Gastroesophageal sphincter (tissue), 4 donors: ENCODE measurements around the gene NMRK1. TPM values are rescaled to one million over a fixed set of nuclear protein-coding genes. Genes with fewer than 3 reads are reported as not detected.

Experiments used
- ATAC-seq: fragments of 150-250 bp; one replicate; pipeline ENCODE4 v1.9.1; 2016; ENCODE audit warnings: mild to moderate bottlenecking, moderate library complexity
- H3K27ac ChIP-seq, 4 donors: fragments of 200-600 bp; sonication (generic) in 3 of 4; 1 replicate in 3 of 4; 2 replicates in 1 of 4; pipeline ENCODE4 v1.5.1; 2016 to 2019
- H3K27me3 ChIP-seq: fragments of 200-600 bp; sonication (generic); one replicate; pipeline ENCODE4 v1.5.1; 2019
- H3K36me3 ChIP-seq, 2 donors: fragments of 200-600 bp; sonication (generic); one replicate each; pipeline ENCODE4 v1.5.1; 2019; ENCODE audit warnings: control low read depth in 1 of 2
- H3K4me1 ChIP-seq, 3 donors: fragments of 200-600 bp; sonication (generic); 1 replicate in 2 of 3; 2 replicates in 1 of 3; pipeline ENCODE4 v1.5.1; 2016 to 2019; ENCODE audit warnings: control low read depth in 2 of 3
- H3K4me3 ChIP-seq, 2 donors: fragments of 200-600 bp; sonication (generic); one replicate each; pipeline ENCODE4 v1.5.1; 2019; ENCODE audit warnings: mild to moderate bottlenecking in 1 of 2, moderate library complexity in 1 of 2
- H3K9me3 ChIP-seq, 3 donors: fragments of 200-600 bp; sonication (generic); one replicate each; pipeline ENCODE4 v1.5.1; 2017 to 2019; ENCODE audit warnings: control low read depth in 2 of 3
- EP300 ChIP-seq: sonication (generic); formaldehyde crosslinking; IDR thresholded peaks from one replicate; pipeline ENCODE4 v1.6.1; 2017; ENCODE audit warnings: antibody characterized with exemption, mild to moderate bottlenecking
- POLR2A ChIP-seq, 2 donors: fragments of 450-650 bp; IDR thresholded peaks; one replicate each; pipeline ENCODE4 v1.6.1; 2017; ENCODE audit warnings: antibody characterized with exemption in 2 of 2, mild to moderate bottlenecking in 2 of 2, moderate library complexity in 1 of 2
- POLR2AphosphoS5 ChIP-seq: sonication (generic); formaldehyde crosslinking; IDR thresholded peaks from one replicate; pipeline ENCODE4 v1.6.1; 2017; ENCODE audit warnings: antibody characterized with exemption
- WGBS, 2 donors: methylation state at CpG; one replicate each; pipeline ENCODE4 v1.1.5; 2018; ENCODE audit warnings: low coverage in 1 of 2; 5-methylcytosine and 5-hydroxymethylcytosine counted together
- total RNA-seq, 4 donors: library from RNA; depleted of rRNA; stranded (reverse); fragments of >200 nt; gene quantifications; one replicate each; pipeline ENCODE4 v1.1.0, GENCODE V29; 2016
- TF ChIP-seq, protein P1 (sequence below), 4 experiments: fragments of 200-600 bp in 2 of 4; fragments of 450-650 bp in 2 of 4; sonication (generic) in 1 of 4; IDR thresholded peaks; one replicate each; pipeline ENCODE4 v1.5.1; 2017 to 2019; ENCODE audit warnings: antibody characterized with exemption in 4 of 4, mild to moderate bottlenecking in 2 of 4, moderate library complexity in 2 of 4

NMRK1 gene
- total RNA-seq, 4 donors from 2014 or later, result 6.3 to 21.5 (median 13.6) TPM

DNA sequence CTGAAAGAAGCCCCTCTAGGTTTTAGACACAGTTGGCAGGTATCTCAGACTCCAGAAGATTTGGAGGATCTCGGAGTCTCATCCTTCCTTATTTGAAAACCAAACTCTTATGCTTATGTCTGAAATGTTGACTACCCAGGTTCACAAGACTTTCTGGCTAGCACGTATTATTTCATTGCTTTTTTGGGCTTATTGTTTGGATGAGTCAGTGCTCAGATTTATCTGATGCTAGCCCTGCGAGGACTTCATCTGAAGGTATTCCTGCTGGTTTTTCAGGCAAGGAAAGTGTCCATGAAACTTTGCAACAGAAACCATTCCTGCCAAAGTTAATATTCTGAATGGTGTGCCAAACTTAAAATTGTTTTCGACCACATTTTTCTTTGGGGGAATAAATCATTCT, 8.8 kb upstream of the NMRK1 start:
- Histone ChIP-seq H3K27me3 (no peaks in the 10 kb centered on the region), H3K36me3 (no peaks in the 10 kb centered on the region), H3K4me3 (no peak overlapping the region), H3K4me1 (peaks cover 0 to 37% (median 6%) of the 10 kb centered on the region in 3 donors), H3K9me3 (no peaks in the 10 kb centered on the region), H3K27ac (no peak overlapping the region)
- 58 to 68% methylated on average over 4 of the region's 4 CpGs for WGBS, 2 donors
- TF ChIP-seq POLR2A (IDR thresholded peaks at IDR 0.05) (no peak), EP300 (no peak), POLR2AphosphoS5 (no peak)
- TF ChIP-seq, protein P1, sequence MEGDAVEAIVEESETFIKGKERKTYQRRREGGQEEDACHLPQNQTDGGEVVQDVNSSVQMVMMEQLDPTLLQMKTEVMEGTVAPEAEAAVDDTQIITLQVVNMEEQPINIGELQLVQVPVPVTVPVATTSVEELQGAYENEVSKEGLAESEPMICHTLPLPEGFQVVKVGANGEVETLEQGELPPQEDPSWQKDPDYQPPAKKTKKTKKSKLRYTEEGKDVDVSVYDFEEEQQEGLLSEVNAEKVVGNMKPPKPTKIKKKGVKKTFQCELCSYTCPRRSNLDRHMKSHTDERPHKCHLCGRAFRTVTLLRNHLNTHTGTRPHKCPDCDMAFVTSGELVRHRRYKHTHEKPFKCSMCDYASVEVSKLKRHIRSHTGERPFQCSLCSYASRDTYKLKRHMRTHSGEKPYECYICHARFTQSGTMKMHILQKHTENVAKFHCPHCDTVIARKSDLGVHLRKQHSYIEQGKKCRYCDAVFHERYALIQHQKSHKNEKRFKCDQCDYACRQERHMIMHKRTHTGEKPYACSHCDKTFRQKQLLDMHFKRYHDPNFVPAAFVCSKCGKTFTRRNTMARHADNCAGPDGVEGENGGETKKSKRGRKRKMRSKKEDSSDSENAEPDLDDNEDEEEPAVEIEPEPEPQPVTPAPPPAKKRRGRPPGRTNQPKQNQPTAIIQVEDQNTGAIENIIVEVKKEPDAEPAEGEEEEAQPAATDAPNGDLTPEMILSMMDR (IDR thresholded peaks at IDR 0.05), result no peak
- ATAC-seq, result no peak

- H3K27ac ChIP-seq, result no peak overlapping the region
- H3K4me3 ChIP-seq, result no peak overlapping the region
- WGBS, 2 donors, result 84 to 89% methylated on average over 4 of the region's 4 CpGs
- H3K27me3 ChIP-seq, result no peaks in the 10 kb centered on the region
- TF ChIP-seq EP300 (no peak), POLR2A (IDR thresholded peaks at IDR 0.05) (no peak), POLR2AphosphoS5 (no peak)
- TF ChIP-seq, protein P1 (IDR thresholded peaks at IDR 0.05), result no peak
- H3K36me3 ChIP-seq, result no peaks in the 10 kb centered on the region
- no peaks in the 10 kb centered on the region for H3K9me3 ChIP-seq
- ATAC-seq, result no peak
- peaks cover 0 to 50% (median 0%) of the 10 kb centered on the region in 3 donors for H3K4me1 ChIP-seq
Observed at GRCh38 chr9:75092766-75093165, 4.8 kb upstream of the NMRK1 start.

DNA sequence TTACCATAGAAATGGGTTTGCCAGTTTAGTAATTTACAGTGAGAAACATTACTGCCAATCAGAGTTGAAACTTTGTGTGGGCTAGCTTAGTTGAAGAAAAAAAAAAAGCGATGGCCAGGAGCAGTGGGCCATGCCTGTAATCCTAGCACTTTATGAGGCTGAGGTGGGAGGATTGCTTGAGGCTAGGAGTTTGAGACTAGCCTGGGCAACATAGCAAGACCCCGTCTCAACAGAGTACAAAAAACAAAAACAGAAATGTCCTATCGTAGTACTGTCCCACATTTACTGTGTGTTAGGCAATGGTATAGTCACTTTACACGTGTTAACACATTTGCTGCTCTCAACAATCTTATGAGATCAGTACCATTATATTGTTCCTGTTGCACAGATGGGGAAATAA, 2.6 kb upstream of the NMRK1 start:
- no peaks in the 10 kb centered on the region for H3K36me3 ChIP-seq
- no peak overlapping the region for H3K27ac ChIP-seq
- H3K9me3 ChIP-seq, result no peaks in the 10 kb centered on the region
- H3K27me3 ChIP-seq, result no peaks in the 10 kb centered on the region
- TF ChIP-seq EP300 (no peak), POLR2A (IDR thresholded peaks at IDR 0.05) (no peak)
- TF ChIP-seq, protein P1 (IDR thresholded peaks at IDR 0.05), result no peak
- no peak for ATAC-seq
- peaks cover 0 to 60% (median 0%) of the 10 kb centered on the region in 3 donors for H3K4me1 ChIP-seq
- 87 to 94% methylated on average over 4 of the region's 4 CpGs for WGBS, 2 donors
- H3K4me3 ChIP-seq, result no peak overlapping the region

- H3K36me3 ChIP-seq, result no peaks in the 10 kb centered on the region
- no peaks in the 10 kb centered on the region for H3K9me3 ChIP-seq
- peak overlapping the region; percentile 85 to 98 (median 97) for H3K27ac ChIP-seq
- no peaks in the 10 kb centered on the region for H3K27me3 ChIP-seq
- WGBS, 2 donors, result 19 to 24% methylated on average over 11 of the region's 11 CpGs
- H3K4me1 ChIP-seq, result peaks cover 0 to 55% (median 0%) of the 10 kb centered on the region in 3 donors
- no peak for ATAC-seq
- peak overlapping the region; percentile 81 to 92 for H3K4me3 ChIP-seq
- TF ChIP-seq POLR2AphosphoS5 (no peak), EP300 (no peak), POLR2A (IDR thresholded peaks at IDR 0.05) (no peak)
- TF ChIP-seq, protein P1 (IDR thresholded peaks at IDR 0.05), result no peak
Observed at GRCh38 chr9:75089373-75089766, 1.4 kb upstream of the NMRK1 start.

GRCh38 chr9:75088646-75089372, 854 bp upstream of the NMRK1 start:
- Histone ChIP-seq H3K4me1 (peaks cover 0 to 49% (median 0%) of the 10 kb centered on the region in 3 donors), H3K27ac (peak overlapping the region; percentile 85 to 98 (median 97)), H3K27me3 (no peaks in the 10 kb centered on the region), H3K4me3 (peak overlapping the region; percentile 81 to 92), H3K36me3 (no peaks in the 10 kb centered on the region), H3K9me3 (no peaks in the 10 kb centered on the region)
- TF ChIP-seq POLR2AphosphoS5 (peak; percentile 9), EP300 (no peak), POLR2A (IDR thresholded peaks at IDR 0.05) (no peak)
- TF ChIP-seq, protein P1 (IDR thresholded peaks at IDR 0.05), result peak in 3 of 4 experiments; percentile 51 to 73 (median 55)
- 0 to 1% methylated on average over 14 to 16 of the region's 43 CpGs for WGBS, 2 donors
- peak; percentile 11 for ATAC-seq
